GM12878 (cell line): ENCODE measurements around the gene VWA5B2. TPM values are rescaled to one million over a fixed set of nuclear protein-coding genes. Genes with fewer than 3 reads are reported as not detected.

Source experiments
- ATAC-seq: fragments of 200-7000 bp; cut with Tn5 transposase; 3 replicates; pipeline ENCODE4 v1.9.1; 2020; ENCODE audit warnings: mild to moderate bottlenecking, moderate library complexity
- BruUV-seq: library from RNA; stranded (reverse); fragments of 400-500 nt; replicated peaks from 2 replicates; lab custom pipeline; 2021; lab: Mats Ljungman, UMichigan
- CTCF ChIA-PET: fragments of 300-600 bp; sonication (Branson Sonifier 250); formaldehyde crosslinking; extraction: SDS; loops from one replicate; lab custom pipeline; 2021; ENCODE audit warnings: inconsistent platforms; lab: Yijun Ruan, JAX
- POLR2A ChIA-PET: fragments of 350-600 bp; formaldehyde crosslinking; extraction: SDS; loops from one replicate; lab custom pipeline; 2021; ENCODE audit warnings: inconsistent platforms; lab: Charles Lee
- RAD21 ChIA-PET: fragments of 300-600 bp; sonication (Branson Sonifier 250); formaldehyde crosslinking; loops from one replicate; lab custom pipeline; 2023; ENCODE audit warnings: antibody characterized with exemption; ENCODE audit not compliant: unreplicated experiment; lab: Charles Lee
- SMC1A ChIA-PET: fragments of 300-600 bp; sonication (Branson Sonifier 250); formaldehyde crosslinking; loops from one replicate; lab custom pipeline; 2023; ENCODE audit not compliant: unreplicated experiment, uncharacterized antibody; lab: Charles Lee
- DNase-seq: peaks from one replicate; pipeline ENCODE4 v3.0.0-alpha.2; 2011; ENCODE audit warnings: low read depth, low spot score
- FAIRE-seq: peaks from 3 replicates; lab custom pipeline; 2011; peaks lifted over from hg19 to GRCh38; lab: Jason Lieb, UNC
- H2AFZ ChIP-seq: 2 replicates; pipeline ENCODE4 v1.6.0; 2011; ENCODE audit warnings: low read depth, low read length, control low read depth; ENCODE audit not compliant: control insufficient read depth
- H3K27ac ChIP-seq: 2 replicates; pipeline ENCODE4 v1.5.1; 2011; ENCODE audit warnings: control low read depth; ENCODE audit not compliant: control insufficient read depth, insufficient read depth
- H3K27me3 ChIP-seq, 2 experiments: replicated peaks in 1 of 2; 2 replicates each; pipeline versions ENCODE4 v1.6.0 to v1.6.1; 2011; ENCODE audit warnings: low read length in 1 of 2; ENCODE audit not compliant: control insufficient read depth in 2 of 2, insufficient read depth in 2 of 2
- H3K36me3 ChIP-seq, 2 experiments: 2 replicates each; pipeline ENCODE4 v1.5.1; 2011; ENCODE audit warnings: low read length in 1 of 2; ENCODE audit not compliant: control insufficient read depth in 2 of 2, insufficient read depth in 2 of 2
- H3K4me1 ChIP-seq: 2 replicates; pipeline ENCODE4 v1.6.1; 2011; ENCODE audit warnings: mild to moderate bottlenecking, low read length, moderate library complexity, mixed read lengths; ENCODE audit not compliant: control insufficient read depth, insufficient read depth
- H3K4me2 ChIP-seq: 2 replicates; pipeline ENCODE4 v1.6.0; 2011; ENCODE audit warnings: control low read depth; ENCODE audit not compliant: control insufficient read depth, insufficient read depth
- H3K4me3 ChIP-seq: fragments of 200-600 bp; sonication (generic); 2 replicates; pipeline ENCODE4 v1.5.1; 2016
- H3K79me2 ChIP-seq: 2 replicates; pipeline ENCODE4 v1.6.0; 2011; ENCODE audit warnings: low read length; ENCODE audit not compliant: control insufficient read depth, insufficient read depth
- H3K9ac ChIP-seq: 2 replicates; pipeline ENCODE4 v1.8.0; 2011; ENCODE audit warnings: low read length, control low read depth, mixed read lengths; ENCODE audit not compliant: control insufficient read depth, insufficient read depth
- H3K9me3 ChIP-seq: replicated peaks from 3 replicates; pipeline ENCODE4 v1.5.1; 2011; ENCODE audit warnings: mild to moderate bottlenecking, low read length; ENCODE audit not compliant: control insufficient read depth, insufficient read depth
- H4K20me1 ChIP-seq: 2 replicates; pipeline ENCODE4 v1.6.0; 2011; ENCODE audit not compliant: control insufficient read depth, insufficient read depth
- CBX3 ChIP-seq: fragments of 200-600 bp; sonication (generic); IDR thresholded peaks from 2 replicates; pipeline ENCODE4 v1.6.1; 2016; ENCODE audit warnings: low read depth, borderline replicate concordance
- DPF2 ChIP-seq: fragments of 450-650 bp; IDR thresholded peaks from 2 replicates; pipeline ENCODE4 v1.6.1; 2017; ENCODE audit warnings: mild to moderate bottlenecking
- EZH2 ChIP-seq: IDR thresholded peaks from 2 replicates; pipeline ENCODE4 v1.6.1; 2012; ENCODE audit warnings: low read depth, mild to moderate bottlenecking, control low read depth, inconsistent platforms, low read length, borderline replicate concordance; ENCODE audit not compliant: control insufficient read depth
- HCFC1 ChIP-seq: fragments of 150-350 bp; IDR thresholded peaks from 2 replicates; pipeline ENCODE4 v1.6.1; 2014; ENCODE audit warnings: low read length
- HDGF ChIP-seq: fragments of 450-650 bp; IDR thresholded peaks from 2 replicates; pipeline ENCODE4 v1.6.1; 2016; ENCODE audit warnings: antibody characterized with exemption
- IKZF1 ChIP-seq: fragments of 450-650 bp; conservative IDR thresholded peaks from 2 replicates; pipeline ENCODE4 v1.6.1; 2017; ENCODE audit warnings: antibody characterized with exemption, mild to moderate bottlenecking
- IKZF2 ChIP-seq, 2 experiments: fragments of 450-650 bp; IDR thresholded peaks; 2 replicates each; pipeline ENCODE4 v1.6.1; 2017; ENCODE audit warnings: mild to moderate bottlenecking in 2 of 2, moderate library complexity in 2 of 2
- JUND ChIP-seq: IDR thresholded peaks from 2 replicates; pipeline ENCODE4 v1.6.1; 2012; ENCODE audit warnings: low read depth, mild to moderate bottlenecking, low read length, improper control_type of control experiment, moderate library complexity
- NFIC ChIP-seq: IDR thresholded peaks from 2 replicates; pipeline ENCODE4 v1.6.1; 2012; ENCODE audit warnings: low read depth, mild to moderate bottlenecking, inconsistent platforms, low read length, moderate library complexity
- NFXL1 ChIP-seq: fragments of 450-650 bp; IDR thresholded peaks from 2 replicates; pipeline ENCODE4 v1.6.1; 2017; ENCODE audit warnings: antibody characterized with exemption, mild to moderate bottlenecking, borderline replicate concordance
- POLR2AphosphoS5 ChIP-seq: IDR thresholded peaks from 2 replicates; pipeline ENCODE4 v1.6.1; 2011; ENCODE audit warnings: mild to moderate bottlenecking, low read length, inconsistent platforms
- RCOR1 ChIP-seq: conservative IDR thresholded peaks from 2 replicates; pipeline ENCODE4 v1.6.1; 2012; ENCODE audit warnings: low read depth, low read length, improper control_type of control experiment
- SMC3 ChIP-seq: IDR thresholded peaks from 2 replicates; pipeline ENCODE4 v1.6.1; 2011; ENCODE audit warnings: low read length, improper control_type of control experiment, borderline replicate concordance
- SREBF1 ChIP-seq: IDR thresholded peaks from 2 replicates; pipeline ENCODE4 v1.6.1; 2012; ENCODE audit warnings: mild to moderate bottlenecking, low read length
- ZSCAN29 ChIP-seq: fragments of 450-650 bp; IDR thresholded peaks from 2 replicates; pipeline ENCODE4 v1.6.1; 2017; ENCODE audit warnings: mild to moderate bottlenecking, moderate library complexity
- WGBS: methylation state at CpG from one replicate; pipeline ENCODE4 v1.1.6; 2016; ENCODE audit warnings: low lambda C conversion rate; ENCODE audit not compliant: insufficient replicate concordance, insufficient coverage; ENCODE audit errors: missing lambda C conversion rate; 5-methylcytosine and 5-hydroxymethylcytosine counted together
- in situ Hi-C: fragments of 300-500 bp; cut with MboI; formaldehyde crosslinking; loops from 9 replicates; pipeline ENCODE4 v1.14.3; 2018; ENCODE audit warnings: mixed read lengths
- intact Hi-C: fragments of 100-400 bp; cut with micrococcal nuclease; formaldehyde crosslinking; loops from one replicate; pipeline ENCODE4 v1.14.2; 2022; ENCODE audit not compliant: unreplicated experiment
- polyA plus RNA-seq, 11 experiments: library from polyadenylated mRNA; depleted of rRNA in 4 of 11; unstranded in 6 of 11; stranded (reverse) in 5 of 11; fragments of >200 nt; fragmentation: Nextera tagmentation in 4 of 11; fragmentation: Illumina TruSeq in 1 of 11; extraction: Ambion mirVana in 4 of 11; extraction: Trizol in 1 of 11; gene quantifications; 1 replicate in 1 of 11; 2 replicates in 10 of 11; pipeline versions ENCODE4 v1.2.1 to v1.2.3, GENCODE V29; 2011 to 2016; ENCODE audit warnings: inconsistent platforms in 2 of 11, missing spikeins in 2 of 11, low read depth in 1 of 11
- total RNA-seq, 4 experiments: library from RNA; depleted of rRNA in 3 of 4; stranded (reverse); fragments of >200 nt in 3 of 4; fragmentation: Illumina TruSeq in 1 of 4; extraction: Trizol in 1 of 4; gene quantifications; 2 replicates each; pipeline versions ENCODE4 v1.2.1 to v1.2.3, GENCODE V29; 2013 to 2021
- TF ChIP-seq, protein P1 (sequence below): IDR thresholded peaks from 2 replicates; pipeline ENCODE4 v1.6.1; 2011; ENCODE audit warnings: low read depth, low read length, improper control_type of control experiment, borderline replicate concordance
- TF ChIP-seq, protein P2 (sequence below): IDR thresholded peaks from 2 replicates; pipeline ENCODE4 v1.6.1; 2012; ENCODE audit warnings: low read depth, low read length, improper control_type of control experiment
- TF ChIP-seq, protein P3 (sequence below): fragments of 450-650 bp; formaldehyde crosslinking; IDR thresholded peaks from 2 replicates; pipeline ENCODE4 v1.4.0; 2022; ENCODE audit warnings: mild to moderate bottlenecking, moderate library complexity

VWA5B2 gene
- total and polyA plus RNA-seq, 10 of the 15 experiments (the other 5 are each of a cell fraction or from before 2014, with no cell fraction given) = 0.03 to 0.09 TPM; not detected in 8

DNA sequence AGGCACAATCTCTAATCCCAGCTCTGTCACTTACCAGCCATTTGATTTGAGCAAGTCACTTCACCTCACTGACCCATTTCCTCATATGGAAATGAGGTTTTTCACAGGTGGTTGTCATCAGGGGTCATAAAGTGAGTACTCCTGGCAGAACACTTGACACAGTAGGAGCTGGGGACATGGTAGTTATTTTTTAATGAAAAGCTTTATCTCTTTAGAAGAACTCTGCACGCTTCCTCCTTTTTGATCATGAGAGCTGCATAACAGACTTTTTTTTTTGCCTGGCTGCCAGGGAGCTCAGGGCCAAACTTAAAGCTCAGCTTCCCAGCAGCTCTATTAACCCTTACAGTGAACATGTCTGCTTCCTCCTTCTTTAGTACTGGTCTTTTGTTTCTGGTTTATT is 8.4 kb downstream of the VWA5B2 start:
- ChIA-PET POLR2A (no interaction called here), SMC1A (interaction anchor here (1.1 to 1.2 kb wide), 2 partner anchors 10 to 109 kb away, joined by 3 to 4 read pairs; no protein-coding TSS in a partner anchor), CTCF (interaction anchor here (0.6 to 3.5 kb wide), 7 partner anchors 8 to 352 kb away, joined by 3 to 23 read pairs (median 4); no protein-coding TSS in a partner anchor), RAD21 (interaction anchor here (1.1 to 1.6 kb wide), 2 partner anchors 10 to 15 kb away, joined by 4 to 6 read pairs; no protein-coding TSS in a partner anchor)
- H3K36me3 ChIP-seq = peaks cover 7 to 11% of the 10 kb centered on the region in 2 experiments; a peak in 3 of 4 replicates
- ATAC-seq (no peak), DNase-seq (no peak), FAIRE-seq (no peak)
- no peaks in the 10 kb centered on the region for H4K20me1 ChIP-seq
- no peak overlapping the region for H3K27ac ChIP-seq
- 0% methylated on average over 1 of the region's 1 CpG for WGBS
- no peak overlapping the region for H3K4me2 ChIP-seq
- H3K79me2 ChIP-seq = no peaks in the 10 kb centered on the region
- H3K4me3 ChIP-seq = no peak overlapping the region
- H2AFZ ChIP-seq = no peak overlapping the region
- no peak overlapping the region for H3K9ac ChIP-seq
- no peaks in the 10 kb centered on the region for H3K9me3 ChIP-seq
- no TSS peak for BruUV-seq
- H3K27me3 ChIP-seq = no peaks in the 10 kb centered on the region; a peak in 1 of 4 replicates
- intact Hi-C loops = no loop called here
- no peaks in the 10 kb centered on the region for H3K4me1 ChIP-seq
- in situ Hi-C loops = no loop called here
- no peak for TF ChIP-seq NFXL1
- no peak for TF ChIP-seq NFIC
- TF ChIP-seq HCFC1 = no peak
- no peak for TF ChIP-seq CBX3
- TF ChIP-seq IKZF1 = no peak
- TF ChIP-seq, protein P1, sequence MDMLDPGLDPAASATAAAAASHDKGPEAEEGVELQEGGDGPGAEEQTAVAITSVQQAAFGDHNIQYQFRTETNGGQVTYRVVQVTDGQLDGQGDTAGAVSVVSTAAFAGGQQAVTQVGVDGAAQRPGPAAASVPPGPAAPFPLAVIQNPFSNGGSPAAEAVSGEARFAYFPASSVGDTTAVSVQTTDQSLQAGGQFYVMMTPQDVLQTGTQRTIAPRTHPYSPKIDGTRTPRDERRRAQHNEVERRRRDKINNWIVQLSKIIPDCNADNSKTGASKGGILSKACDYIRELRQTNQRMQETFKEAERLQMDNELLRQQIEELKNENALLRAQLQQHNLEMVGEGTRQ = no peak
- TF ChIP-seq DPF2 = no peak
- no peak for TF ChIP-seq POLR2AphosphoS5
- no peak for TF ChIP-seq ZSCAN29
- TF ChIP-seq SMC3 = no peak
- TF ChIP-seq, protein P2, sequence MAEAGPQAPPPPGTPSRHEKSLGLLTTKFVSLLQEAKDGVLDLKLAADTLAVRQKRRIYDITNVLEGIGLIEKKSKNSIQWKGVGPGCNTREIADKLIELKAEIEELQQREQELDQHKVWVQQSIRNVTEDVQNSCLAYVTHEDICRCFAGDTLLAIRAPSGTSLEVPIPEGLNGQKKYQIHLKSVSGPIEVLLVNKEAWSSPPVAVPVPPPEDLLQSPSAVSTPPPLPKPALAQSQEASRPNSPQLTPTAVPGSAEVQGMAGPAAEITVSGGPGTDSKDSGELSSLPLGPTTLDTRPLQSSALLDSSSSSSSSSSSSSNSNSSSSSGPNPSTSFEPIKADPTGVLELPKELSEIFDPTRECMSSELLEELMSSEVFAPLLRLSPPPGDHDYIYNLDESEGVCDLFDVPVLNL = no peak
- TF ChIP-seq EZH2 = no peak
- no peak for TF ChIP-seq SREBF1
- TF ChIP-seq, protein P3, sequence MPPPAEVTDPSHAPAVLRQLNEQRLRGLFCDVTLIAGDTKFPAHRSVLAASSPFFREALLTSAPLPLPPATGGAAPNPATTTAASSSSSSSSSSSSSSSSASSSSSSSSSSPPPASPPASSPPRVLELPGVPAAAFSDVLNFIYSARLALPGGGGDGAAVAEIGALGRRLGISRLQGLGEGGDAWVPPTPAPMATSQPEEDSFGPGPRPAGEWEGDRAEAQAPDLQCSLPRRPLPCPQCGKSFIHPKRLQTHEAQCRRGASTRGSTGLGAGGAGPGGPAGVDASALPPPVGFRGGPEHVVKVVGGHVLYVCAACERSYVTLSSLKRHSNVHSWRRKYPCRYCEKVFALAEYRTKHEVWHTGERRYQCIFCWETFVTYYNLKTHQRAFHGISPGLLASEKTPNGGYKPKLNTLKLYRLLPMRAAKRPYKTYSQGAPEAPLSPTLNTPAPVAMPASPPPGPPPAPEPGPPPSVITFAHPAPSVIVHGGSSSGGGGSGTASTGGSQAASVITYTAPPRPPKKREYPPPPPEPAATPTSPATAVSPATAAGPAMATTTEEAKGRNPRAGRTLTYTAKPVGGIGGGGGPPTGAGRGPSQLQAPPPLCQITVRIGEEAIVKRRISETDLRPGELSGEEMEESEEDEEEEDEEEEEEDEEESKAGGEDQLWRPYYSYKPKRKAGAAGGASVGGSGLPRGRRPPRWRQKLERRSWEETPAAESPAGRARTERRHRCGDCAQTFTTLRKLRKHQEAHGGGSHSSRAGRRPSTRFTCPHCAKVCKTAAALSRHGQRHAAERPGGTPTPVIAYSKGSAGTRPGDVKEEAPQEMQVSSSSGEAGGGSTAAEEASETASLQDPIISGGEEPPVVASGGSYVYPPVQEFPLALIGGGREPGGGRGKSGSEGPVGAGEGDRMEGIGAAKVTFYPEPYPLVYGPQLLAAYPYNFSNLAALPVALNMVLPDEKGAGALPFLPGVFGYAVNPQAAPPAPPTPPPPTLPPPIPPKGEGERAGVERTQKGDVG (CRISPR knock-in tag) = no peak
- no peak for TF ChIP-seq IKZF2 (IDR thresholded peaks at IDR 0.05)
- no peak for TF ChIP-seq RCOR1
- TF ChIP-seq HDGF = no peak
- no peak for TF ChIP-seq JUND
